HG03342 (cell line): ENCODE measurements around the gene DDX10.
"Not testable (repeated sequence)": the region's sequence is repeated elsewhere in the genome, so short reads cannot be mapped to it uniquely, and the experiment has no call there.

Experiments used
- ATAC-seq: cut with Tn5 transposase; IDR thresholded peaks from one replicate; pipeline ENCODE4 v1.9.1; 2021; ENCODE audit warnings: mild to moderate bottlenecking, moderate library complexity; ENCODE audit not compliant: unreplicated experiment

DDX10 gene

GRCh38 chr11:108813086-108813485 is 148.2 kb downstream of the DDX10 start:
- no peak for ATAC-seq

GRCh38 chr11:108817976-108818375 is 153.1 kb downstream of the DDX10 start:
- no peak for ATAC-seq

- ATAC-seq, result no peak
Observed at GRCh38 chr11:108818971-108819370, 154.1 kb downstream of the DDX10 start.

GRCh38 chr11:108819957-108820356 is 155.1 kb downstream of the DDX10 start:
- no peak for ATAC-seq

- not testable (repeated sequence) for ATAC-seq
Observed at GRCh38 chr11:108823960-108824359, 159.1 kb downstream of the DDX10 start.

GRCh38 chr11:108824545-108824944 is 159.7 kb downstream of the DDX10 start:
- ATAC-seq, result no peak

GRCh38 chr11:108825381-108825780 is 160.5 kb downstream of the DDX10 start:
- ATAC-seq, result no peak

GRCh38 chr11:108826136-108826535 is 161.3 kb downstream of the DDX10 start:
- no peak for ATAC-seq

GRCh38 chr11:108835624-108836023 is 170.8 kb downstream of the DDX10 start:
- no peak for ATAC-seq

- no peak for ATAC-seq
Observed at GRCh38 chr11:108836541-108836940, 171.7 kb downstream of the DDX10 start.

GRCh38 chr11:108838102-108838791 is 173.4 kb downstream of the DDX10 start:
- no peak for ATAC-seq

GRCh38 chr11:108838792-108839105 is 173.9 kb downstream of the DDX10 start:
- ATAC-seq, result no peak

GRCh38 chr11:108846009-108846408 is 181.1 kb downstream of the DDX10 start:
- no peak for ATAC-seq

GRCh38 chr11:108847298-108847990 is 182.6 kb downstream of the DDX10 start:
- no peak for ATAC-seq

GRCh38 chr11:108851781-108852180 is 186.9 kb downstream of the DDX10 start:
- no peak for ATAC-seq

GRCh38 chr11:108852701-108853100 is 187.8 kb downstream of the DDX10 start:
- ATAC-seq, result no peak

GRCh38 chr11:108853151-108853550 is 188.3 kb downstream of the DDX10 start:
- ATAC-seq, result no peak

GRCh38 chr11:108853864-108854263 is 189.0 kb downstream of the DDX10 start:
- ATAC-seq, result peak; percentile 47

GRCh38 chr11:108854346-108854745 is 189.5 kb downstream of the DDX10 start:
- ATAC-seq, result peak; percentile 97

GRCh38 chr11:108857382-108857781 is 192.5 kb downstream of the DDX10 start:
- no peak for ATAC-seq

GRCh38 chr11:108858622-108859021 is 193.8 kb downstream of the DDX10 start:
- no peak for ATAC-seq

- no peak for ATAC-seq
Observed at GRCh38 chr11:108859510-108859909, 194.6 kb downstream of the DDX10 start.

GRCh38 chr11:108863528-108863927 is 198.7 kb downstream of the DDX10 start:
- no peak for ATAC-seq
